ENCODE measurements around the gene ABCC4. TPM values are rescaled to one million over a fixed set of nuclear protein-coding genes. Genes with fewer than 3 reads are reported as not detected.

ABCC4 gene
- total RNA-seq, 1 experiment from 2014 or later: 12.5 TPM

- Mint-ChIP-seq H3K4me3 (ENCODE audit: low read depth, unreplicated experiment) (no peak overlapping the region), H3K36me3 (ENCODE audit: insufficient read depth, unreplicated experiment) (no peaks in the 10 kb centered on the region), H3K27ac (ENCODE audit: unreplicated experiment) (no peak overlapping the region), H3K27me3 (ENCODE audit: unreplicated experiment) (no peaks in the 10 kb centered on the region), H3K4me1 (ENCODE audit: low read depth, unreplicated experiment) (no peaks in the 10 kb centered on the region), H3K9me3 (ENCODE audit: low read depth, unreplicated experiment) (no peaks in the 10 kb centered on the region)
- intact Hi-C loops (cut with micrococcal nuclease; ENCODE audit: unreplicated experiment): no loop called here
- CTCF ChIA-PET: interaction anchor here (0.6 kb wide), 1 partner anchor 140 kb away, joined by 6 read pairs; no protein-coding TSS in a partner anchor
- BruUV-seq (replicated peaks): no TSS peak
- no peak for TF ChIP-seq CTCF (IDR thresholded peaks at IDR 0.05; ENCODE audit: unreplicated experiment)
- no peak for DNase-seq
Measured at GRCh38 chr13:95058680-95059079, 242.6 kb downstream of the ABCC4 start.

GRCh38 chr13:95056266-95056665 lies 245.0 kb downstream of the ABCC4 start:
- no peaks in the 10 kb centered on the region for H3K4me1 Mint-ChIP-seq (ENCODE audit: low read depth, unreplicated experiment)
- no peak overlapping the region for H3K4me3 Mint-ChIP-seq (ENCODE audit: low read depth, unreplicated experiment)
- intact Hi-C loops (cut with micrococcal nuclease; ENCODE audit: unreplicated experiment): no loop called here
- no peak for TF ChIP-seq CTCF (IDR thresholded peaks at IDR 0.05; ENCODE audit: unreplicated experiment)
- no peak overlapping the region for H3K27ac Mint-ChIP-seq (ENCODE audit: unreplicated experiment)
- H3K9me3 Mint-ChIP-seq (ENCODE audit: low read depth, unreplicated experiment): no peaks in the 10 kb centered on the region
- DNase-seq: no peak
- no peaks in the 10 kb centered on the region for H3K27me3 Mint-ChIP-seq (ENCODE audit: unreplicated experiment)
- no peaks in the 10 kb centered on the region for H3K36me3 Mint-ChIP-seq (ENCODE audit: insufficient read depth, unreplicated experiment)
- no TSS peak for BruUV-seq (replicated peaks)
- CTCF ChIA-PET: no interaction called here

- CTCF ChIA-PET: no interaction called here
- intact Hi-C loops (cut with micrococcal nuclease; ENCODE audit: unreplicated experiment): no loop called here
- no peak for TF ChIP-seq CTCF (IDR thresholded peaks at IDR 0.05; ENCODE audit: unreplicated experiment)
- Mint-ChIP-seq H3K4me3 (ENCODE audit: low read depth, unreplicated experiment) (no peak overlapping the region), H3K27ac (ENCODE audit: unreplicated experiment) (no peak overlapping the region), H3K36me3 (ENCODE audit: insufficient read depth, unreplicated experiment) (no peaks in the 10 kb centered on the region), H3K9me3 (ENCODE audit: low read depth, unreplicated experiment) (no peaks in the 10 kb centered on the region), H3K27me3 (ENCODE audit: unreplicated experiment) (no peaks in the 10 kb centered on the region), H3K4me1 (ENCODE audit: low read depth, unreplicated experiment) (no peaks in the 10 kb centered on the region)
- BruUV-seq (replicated peaks): no TSS peak
- no peak for DNase-seq
Measured at GRCh38 chr13:95050800-95051615, 250.2 kb downstream of the ABCC4 start.

GRCh38 chr13:95049772-95050171 lies 251.5 kb downstream of the ABCC4 start:
- BruUV-seq (replicated peaks): no TSS peak
- no peaks in the 10 kb centered on the region for H3K36me3 Mint-ChIP-seq (ENCODE audit: insufficient read depth, unreplicated experiment)
- no peak for DNase-seq
- no peak overlapping the region for H3K27ac Mint-ChIP-seq (ENCODE audit: unreplicated experiment)
- intact Hi-C loops (cut with micrococcal nuclease; ENCODE audit: unreplicated experiment): no loop called here
- H3K27me3 Mint-ChIP-seq (ENCODE audit: unreplicated experiment): no peaks in the 10 kb centered on the region
- H3K9me3 Mint-ChIP-seq (ENCODE audit: low read depth, unreplicated experiment): no peaks in the 10 kb centered on the region
- TF ChIP-seq CTCF (IDR thresholded peaks at IDR 0.05; ENCODE audit: unreplicated experiment): no peak
- no peaks in the 10 kb centered on the region for H3K4me1 Mint-ChIP-seq (ENCODE audit: low read depth, unreplicated experiment)
- CTCF ChIA-PET: no interaction called here
- H3K4me3 Mint-ChIP-seq (ENCODE audit: low read depth, unreplicated experiment): no peak overlapping the region
